GM21576 (cell line): Measurements from ENCODE around the gene TDRD12.

Experiments used
- ATAC-seq: cut with Tn5 transposase; IDR thresholded peaks from one replicate; pipeline ENCODE4 v1.9.1; 2021; ENCODE audit warnings: mild to moderate bottlenecking, moderate library complexity; ENCODE audit not compliant: unreplicated experiment

TDRD12 gene, protein sequence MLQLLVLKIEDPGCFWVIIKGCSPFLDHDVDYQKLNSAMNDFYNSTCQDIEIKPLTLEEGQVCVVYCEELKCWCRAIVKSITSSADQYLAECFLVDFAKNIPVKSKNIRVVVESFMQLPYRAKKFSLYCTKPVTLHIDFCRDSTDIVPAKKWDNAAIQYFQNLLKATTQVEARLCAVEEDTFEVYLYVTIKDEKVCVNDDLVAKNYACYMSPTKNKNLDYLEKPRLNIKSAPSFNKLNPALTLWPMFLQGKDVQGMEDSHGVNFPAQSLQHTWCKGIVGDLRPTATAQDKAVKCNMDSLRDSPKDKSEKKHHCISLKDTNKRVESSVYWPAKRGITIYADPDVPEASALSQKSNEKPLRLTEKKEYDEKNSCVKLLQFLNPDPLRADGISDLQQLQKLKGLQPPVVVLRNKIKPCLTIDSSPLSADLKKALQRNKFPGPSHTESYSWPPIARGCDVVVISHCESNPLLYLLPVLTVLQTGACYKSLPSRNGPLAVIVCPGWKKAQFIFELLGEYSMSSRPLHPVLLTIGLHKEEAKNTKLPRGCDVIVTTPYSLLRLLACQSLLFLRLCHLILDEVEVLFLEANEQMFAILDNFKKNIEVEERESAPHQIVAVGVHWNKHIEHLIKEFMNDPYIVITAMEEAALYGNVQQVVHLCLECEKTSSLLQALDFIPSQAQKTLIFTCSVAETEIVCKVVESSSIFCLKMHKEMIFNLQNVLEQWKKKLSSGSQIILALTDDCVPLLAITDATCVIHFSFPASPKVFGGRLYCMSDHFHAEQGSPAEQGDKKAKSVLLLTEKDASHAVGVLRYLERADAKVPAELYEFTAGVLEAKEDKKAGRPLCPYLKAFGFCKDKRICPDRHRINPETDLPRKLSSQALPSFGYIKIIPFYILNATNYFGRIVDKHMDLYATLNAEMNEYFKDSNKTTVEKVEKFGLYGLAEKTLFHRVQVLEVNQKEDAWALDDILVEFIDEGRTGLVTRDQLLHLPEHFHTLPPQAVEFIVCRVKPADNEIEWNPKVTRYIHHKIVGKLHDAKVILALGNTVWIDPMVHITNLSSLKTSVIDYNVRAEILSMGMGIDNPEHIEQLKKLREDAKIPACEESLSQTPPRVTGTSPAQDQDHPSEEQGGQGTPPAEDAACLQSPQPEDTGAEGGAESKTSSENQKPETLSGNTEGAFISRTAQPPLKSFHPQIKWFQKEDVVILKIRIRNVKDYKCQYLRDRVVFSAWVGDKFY (N-terminal part only)

DNA sequence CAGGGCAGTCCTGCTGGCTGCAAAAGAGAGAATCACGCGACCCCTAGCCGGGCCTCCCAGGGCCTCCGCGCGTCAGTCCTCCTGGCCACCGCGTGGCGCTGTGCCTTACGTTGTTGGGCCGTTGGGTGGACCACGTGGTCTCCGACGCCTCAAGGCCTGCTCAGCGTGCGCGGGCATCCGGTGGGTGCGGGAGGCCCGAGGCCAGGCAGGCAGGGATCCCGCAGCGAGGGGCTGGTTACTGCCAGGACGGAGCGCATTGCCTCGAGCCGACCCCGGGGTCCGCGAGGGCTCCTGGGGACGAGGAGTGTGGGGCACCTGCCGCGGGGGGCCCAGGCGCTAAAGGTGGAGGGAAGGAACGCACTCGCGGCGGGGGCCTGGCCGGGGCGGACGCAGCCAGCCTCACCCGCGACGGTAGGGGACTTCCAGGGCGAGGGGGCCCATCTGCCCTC lies at the start of gene TDRD12:
TSS of gene TDRD12 (plus strand) at position 157 of the 449 bp plus-strand sequence. CDS start 306 bp downstream, outside the sequence.
- no peak for ATAC-seq

DNA sequence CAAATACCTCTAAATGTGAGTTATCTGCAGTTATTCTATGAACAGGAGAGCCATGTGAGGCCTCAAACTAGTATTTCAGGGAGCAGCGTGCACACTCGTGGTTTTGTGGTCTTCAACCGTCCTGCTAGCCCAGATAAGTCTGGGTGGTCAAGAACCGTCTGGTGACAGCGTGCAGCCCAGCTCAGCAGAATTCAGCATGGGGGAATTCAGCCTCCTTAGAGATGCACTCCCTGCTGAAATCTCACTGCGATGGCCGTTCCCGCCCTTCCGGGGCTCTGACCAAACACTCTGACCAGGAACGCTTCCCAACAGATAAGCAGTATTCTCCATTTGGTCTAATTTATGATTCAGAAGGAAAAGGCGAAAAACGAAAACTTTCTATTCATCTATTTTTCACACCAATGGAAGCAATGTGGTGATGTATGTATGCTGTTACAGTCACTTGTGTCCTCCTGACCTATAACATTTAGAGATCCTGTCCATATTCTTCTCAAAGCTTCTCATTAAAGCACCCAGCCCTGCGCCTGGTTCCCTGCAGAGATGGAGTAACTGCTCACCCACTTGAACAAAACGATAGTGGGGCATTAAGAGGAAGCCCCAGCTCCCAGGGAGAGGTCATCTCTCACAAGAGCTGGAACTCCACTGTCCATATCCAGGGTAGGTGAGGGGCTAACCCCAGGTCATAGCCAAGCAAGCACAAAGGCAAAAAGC lies 47.5 kb upstream of the TDRD12 start:
- ATAC-seq, result no peak

GRCh38 chr19:32672841-32673240 lies 46.7 kb upstream of the TDRD12 start:
- no peak for ATAC-seq

- no peak for ATAC-seq
Measured at GRCh38 chr19:32673573-32673972, 46.0 kb upstream of the TDRD12 start.

DNA sequence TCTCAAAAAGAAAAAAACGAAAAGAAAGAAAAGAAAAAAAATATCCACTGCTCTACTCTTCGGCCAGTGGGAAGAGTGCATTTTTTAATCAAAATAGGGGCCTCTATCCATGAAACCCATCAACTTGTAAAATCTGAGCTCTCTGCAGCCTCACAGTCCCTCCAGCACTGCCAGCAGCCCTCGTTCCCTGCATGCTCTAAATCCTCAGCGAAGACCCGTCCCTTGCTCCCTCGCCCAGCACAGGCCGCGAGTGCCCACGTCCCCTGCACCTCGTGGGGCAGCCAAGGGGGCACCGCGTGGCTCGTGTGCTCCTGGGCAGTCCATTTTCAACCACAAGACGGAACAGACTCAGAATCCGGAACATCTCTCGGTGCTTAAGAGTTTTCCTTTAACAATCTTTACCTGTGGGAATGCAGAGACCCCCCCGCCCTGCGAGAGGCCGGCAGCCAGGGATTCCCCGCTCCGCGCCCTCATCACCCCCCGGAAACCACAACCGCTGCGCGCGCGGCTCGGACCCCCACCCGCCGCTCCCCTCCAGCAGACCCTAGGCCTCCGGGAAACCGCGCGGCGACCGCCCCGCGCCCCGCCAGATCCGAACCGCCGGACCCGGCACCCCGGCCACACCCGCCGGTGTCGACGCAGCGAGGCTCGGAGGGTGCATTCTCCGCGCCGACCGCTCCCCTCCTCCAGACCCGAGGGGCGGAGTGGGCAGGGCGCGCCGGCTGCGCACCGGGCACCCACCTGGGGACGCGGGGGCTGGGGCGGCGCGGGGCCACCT lies 45.2 kb upstream of the TDRD12 start:
- no peak for ATAC-seq

DNA sequence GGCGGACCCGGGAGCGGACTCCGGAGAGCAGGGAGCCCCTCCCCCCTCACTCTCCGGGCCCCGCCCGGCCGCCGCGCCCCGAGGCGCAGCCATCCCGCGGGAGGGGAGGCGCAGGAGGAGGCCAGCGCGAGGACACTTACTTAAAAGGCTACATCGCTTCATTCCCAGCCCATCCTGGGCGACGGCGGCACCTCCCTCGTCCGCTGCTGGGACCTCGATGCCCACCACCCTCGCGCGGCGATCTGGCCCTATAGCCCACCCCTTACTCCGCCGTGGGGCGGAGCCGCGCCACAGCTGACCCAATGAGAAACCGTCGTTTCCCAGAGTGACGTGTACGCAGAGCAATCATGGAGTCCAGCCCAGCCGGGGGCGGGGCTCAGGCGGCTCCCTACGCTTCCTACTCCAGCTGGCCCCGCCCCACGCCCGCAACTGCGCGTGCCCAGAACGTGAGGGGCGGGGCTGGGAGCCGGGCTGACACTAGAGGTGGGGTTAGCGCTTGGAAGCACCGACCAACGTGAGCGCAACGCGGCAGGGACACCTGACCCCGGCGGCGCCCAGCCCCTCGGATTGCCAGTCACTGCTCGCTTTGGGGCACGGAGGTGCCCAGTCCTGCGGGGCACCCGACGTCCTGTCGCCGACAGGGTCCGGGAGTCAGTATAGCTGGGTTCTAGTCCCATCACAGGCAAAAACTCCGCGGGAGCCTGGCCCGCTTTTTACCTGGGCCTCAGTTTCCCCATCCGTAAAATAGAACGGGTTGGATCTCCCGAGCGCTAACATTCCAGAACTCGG lies 44.4 kb upstream of the TDRD12 start, which contains the start of gene ANKRD27:
TSS of gene ANKRD27 (minus strand) at position 250 of the 789 bp plus-strand sequence. CDS start 16,165 bp downstream, outside the sequence.
- ATAC-seq, result peak; percentile 96

GRCh38 chr19:32675720-32676185 lies 43.8 kb upstream of the TDRD12 start, which contains the start of gene RGS9BP:
RGS9BP (plus strand) TSS chr19:32675848; CDS start chr19:32676264, 416 bp downstream.
- ATAC-seq, result no peak

GRCh38 chr19:32676186-32676894 lies 43.2 kb upstream of the TDRD12 start:
- ATAC-seq, result no peak

GRCh38 chr19:32676895-32677359 lies 42.6 kb upstream of the TDRD12 start:
- ATAC-seq, result no peak

- no peak for ATAC-seq
Measured at GRCh38 chr19:32677657-32678056, 41.9 kb upstream of the TDRD12 start.

DNA sequence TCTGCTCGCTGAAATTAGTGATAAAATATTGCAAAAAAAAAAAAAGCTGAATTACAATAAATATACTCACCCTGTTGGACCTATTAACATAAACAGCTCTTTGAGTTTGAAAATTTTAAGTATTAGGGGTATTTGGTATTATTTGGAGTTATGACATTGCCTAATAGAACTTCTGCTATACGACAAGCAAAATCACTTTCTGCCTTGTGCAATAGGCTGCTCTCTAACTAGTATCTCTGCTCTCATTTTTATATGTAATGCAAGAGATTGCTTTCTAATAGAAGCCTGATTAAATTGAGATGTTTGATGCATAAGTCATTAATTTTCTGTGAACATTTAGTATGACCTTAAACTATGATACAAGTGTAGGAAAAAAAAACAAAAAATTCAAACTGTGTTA lies 38.6 kb upstream of the TDRD12 start:
- no peak for ATAC-seq

GRCh38 chr19:32682317-32682716 lies 37.2 kb upstream of the TDRD12 start:
- no peak for ATAC-seq

- ATAC-seq, result no peak
Measured at GRCh38 chr19:32686847-32687475, 32.6 kb upstream of the TDRD12 start.

DNA sequence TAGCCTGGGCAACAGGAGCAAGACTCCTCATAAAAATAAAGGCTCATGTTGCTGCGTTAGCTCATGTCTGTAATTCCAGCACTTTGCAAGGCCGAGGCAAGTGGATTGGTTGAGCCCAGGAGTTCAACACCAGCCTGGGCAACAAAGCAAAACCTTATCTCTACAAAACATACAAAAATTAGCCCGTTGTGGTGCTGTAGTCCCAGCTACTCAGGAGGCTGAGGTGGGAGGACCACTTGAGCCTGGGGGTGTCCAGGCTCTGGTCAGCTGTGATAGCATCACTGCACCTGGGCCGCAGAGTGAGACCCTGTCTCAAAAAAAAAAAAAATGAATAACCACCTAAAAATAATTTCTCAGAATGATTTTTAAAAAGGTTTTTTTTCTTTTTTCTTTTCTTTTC lies 31.9 kb upstream of the TDRD12 start:
- no peak for ATAC-seq

DNA sequence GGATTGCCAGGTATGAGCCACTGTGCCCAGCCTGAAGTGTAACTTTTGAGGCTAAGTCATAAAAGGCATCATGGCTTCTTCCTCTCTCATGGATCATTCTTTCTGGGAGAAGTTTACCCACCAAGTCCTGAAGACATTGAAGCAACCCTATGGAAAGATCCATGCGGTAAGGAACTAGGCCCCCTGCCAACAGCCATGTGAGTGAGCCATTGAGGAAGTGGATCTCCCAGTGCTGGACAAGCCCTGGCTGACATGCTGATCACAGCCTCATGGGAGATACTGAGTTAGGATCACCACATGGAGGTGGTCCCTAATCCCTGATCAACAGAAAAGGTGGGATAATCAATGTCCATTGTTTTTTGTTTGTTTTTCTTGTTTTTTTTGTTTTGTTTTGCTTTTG lies 31.3 kb upstream of the TDRD12 start:
- ATAC-seq, result no peak

DNA sequence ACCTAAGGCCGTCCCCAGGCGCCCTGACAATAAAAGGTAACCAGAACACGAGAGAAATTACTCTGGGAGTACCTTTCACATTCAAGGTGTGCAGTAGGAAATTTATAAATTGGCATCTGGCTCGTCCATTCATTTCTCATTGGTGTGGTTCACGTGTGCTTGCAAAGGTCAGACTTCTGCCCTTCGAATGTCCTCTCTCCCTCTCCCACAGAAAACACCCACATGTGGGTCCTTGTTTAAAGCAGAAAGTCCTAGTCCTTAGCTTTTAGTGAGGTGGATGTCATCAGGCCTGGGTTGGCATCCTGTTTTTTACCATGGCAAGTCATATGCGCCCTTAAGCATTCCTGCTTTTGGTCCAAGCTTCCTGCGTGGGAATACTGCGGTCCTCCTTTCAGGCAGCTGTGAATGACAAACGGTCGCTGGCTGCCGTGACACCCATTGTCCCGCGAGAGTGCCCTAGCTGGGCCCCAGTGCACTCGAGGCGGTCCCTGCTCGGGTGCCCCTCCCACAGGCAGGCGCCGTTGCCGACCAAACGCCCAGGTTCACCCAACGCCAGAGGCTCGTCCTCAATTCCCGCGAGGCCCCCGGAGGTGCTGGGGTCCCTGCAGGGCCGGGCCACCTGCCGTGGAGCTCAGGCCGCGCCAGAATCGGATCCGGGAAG lies 28.1 kb upstream of the TDRD12 start, which contains the start of gene NUDT19:
TSS of gene NUDT19 (plus strand) at position 531 of the 661 bp plus-strand sequence. CDS start 140 bp downstream, outside the sequence.
- ATAC-seq, result peak; percentile 82
